Measurements from ENCODE around the gene RPS29. TPM values are rescaled to one million over a fixed set of nuclear protein-coding genes. Genes with fewer than 3 reads are reported as not detected.

RPS29 gene
- total and polyA plus RNA-seq, 10 donors = 1,240 to 11,620 (median 4,157) TPM

- no peak for DNase-seq
- no peak overlapping the region for H3K27ac ChIP-seq
- 71 to 88% (median 77%) methylated on average over 6 of the region's 6 CpGs for WGBS, 5 donors
- H3K4me1 ChIP-seq = peaks cover 23 to 56% (median 45%) of the 10 kb centered on the region in 6 donors
- H3K36me3 ChIP-seq = peaks cover 0 to 56% (median 15%) of the 10 kb centered on the region in 6 donors
- no peaks in the 10 kb centered on the region for H3K9me3 ChIP-seq
- intact Hi-C loops (cut with DNase I; ENCODE audit: low total_unique reads) = no loop called here
- TF ChIP-seq POLR2AphosphoS5 (IDR thresholded peaks at IDR 0.05) (no peak), CTCF (IDR thresholded peaks at IDR 0.05 in 8 of 11, conservative IDR thresholded peaks at IDR 0.05 in 3 of 11) (no peak), POLR2A (IDR thresholded peaks at IDR 0.05) (no peak)
- H3K27me3 ChIP-seq (replicated peaks in 1 of 7) = no peaks in the 10 kb centered on the region
- no peak overlapping the region for H3K4me3 ChIP-seq
These were observed 31.8 kb upstream of the RPS29 start for GRCh38 chr14:49617852-49618519.

GRCh38 chr14:49615776-49616175, 29.6 kb upstream of the RPS29 start:
- peaks cover 9 to 36% (median 26%) of the 10 kb centered on the region in 6 donors for H3K4me1 ChIP-seq
- no peak for TF ChIP-seq CTCF (IDR thresholded peaks at IDR 0.05 in 8 of 11, conservative IDR thresholded peaks at IDR 0.05 in 3 of 11)
- no peak for TF ChIP-seq POLR2A (IDR thresholded peaks at IDR 0.05)
- TF ChIP-seq POLR2AphosphoS5 (IDR thresholded peaks at IDR 0.05) = no peak
- peak overlapping the region in 1 of 8 donors; percentile 16 for H3K27ac ChIP-seq
- 82 to 90% (median 84%) methylated on average over 6 of the region's 6 CpGs for WGBS, 5 donors
- H3K36me3 ChIP-seq = peaks cover 0 to 64% (median 15%) of the 10 kb centered on the region in 6 donors
- H3K4me3 ChIP-seq = no peak overlapping the region
- H3K27me3 ChIP-seq (replicated peaks in 1 of 7) = no peaks in the 10 kb centered on the region
- DNase-seq = no peak
- intact Hi-C loops (cut with DNase I; ENCODE audit: low total_unique reads) = no loop called here
- H3K9me3 ChIP-seq = no peaks in the 10 kb centered on the region

- H3K9me3 ChIP-seq = no peaks in the 10 kb centered on the region
- intact Hi-C loops (cut with DNase I; ENCODE audit: low total_unique reads) = no loop called here
- no peak for DNase-seq
- no peak overlapping the region for H3K27ac ChIP-seq
- peaks cover 4 to 28% (median 18%) of the 10 kb centered on the region in 6 donors for H3K4me1 ChIP-seq
- TF ChIP-seq POLR2AphosphoS5 (IDR thresholded peaks at IDR 0.05) (no peak), CTCF (IDR thresholded peaks at IDR 0.05 in 8 of 11, conservative IDR thresholded peaks at IDR 0.05 in 3 of 11) (no peak), POLR2A (IDR thresholded peaks at IDR 0.05) (no peak)
- WGBS, 5 donors = 92 to 100% (median 97%) methylated on average over 2 of the region's 2 CpGs
- H3K4me3 ChIP-seq = no peak overlapping the region
- H3K36me3 ChIP-seq = peaks cover 0 to 75% (median 15%) of the 10 kb centered on the region in 6 donors
- H3K27me3 ChIP-seq (replicated peaks in 1 of 7) = no peaks in the 10 kb centered on the region
These were observed 28.0 kb upstream of the RPS29 start for GRCh38 chr14:49614196-49614595.

GRCh38 chr14:49612671-49613070, 26.5 kb upstream of the RPS29 start:
- Histone ChIP-seq H3K4me1 (peaks cover 0 to 13% (median 3%) of the 10 kb centered on the region in 6 donors), H3K27me3 (replicated peaks in 1 of 7) (no peaks in the 10 kb centered on the region), H3K4me3 (no peak overlapping the region), H3K27ac (no peak overlapping the region), H3K9me3 (no peaks in the 10 kb centered on the region), H3K36me3 (peaks cover 0 to 66% (median 3%) of the 10 kb centered on the region in 6 donors)
- intact Hi-C loops (cut with DNase I; ENCODE audit: low total_unique reads) = no loop called here
- WGBS, 5 donors = 79 to 95% (median 90%) methylated on average over 8 of the region's 8 CpGs
- TF ChIP-seq CTCF (IDR thresholded peaks at IDR 0.05 in 8 of 11, conservative IDR thresholded peaks at IDR 0.05 in 3 of 11) (no peak), POLR2AphosphoS5 (IDR thresholded peaks at IDR 0.05) (no peak), POLR2A (IDR thresholded peaks at IDR 0.05) (no peak)
- DNase-seq = peak; percentile 25
